DND-41 (cell line): ENCODE data around the gene CRISP1.

Experiments
- ATAC-seq: fragments of 200-7000 bp; cut with Tn5 transposase; 3 replicates; pipeline ENCODE4 v1.9.1; 2021; ENCODE audit warnings: low read depth; ENCODE audit not compliant: insufficient read depth
- DNase-seq: peaks from one replicate; pipeline ENCODE4 v3.0.0-alpha.2; 2020
- H2AFZ ChIP-seq: 2 replicates; pipeline ENCODE4 v1.6.0; 2012; ENCODE audit warnings: low read depth, low read length
- H3K27ac ChIP-seq: 2 replicates; pipeline ENCODE4 v1.5.1; 2012; ENCODE audit warnings: low read length, inconsistent platforms
- H3K27me3 ChIP-seq: fragments of 200-600 bp; sonication (generic); 2 replicates; pipeline ENCODE4 v1.6.0; 2012; ENCODE audit warnings: low read length, mild to moderate bottlenecking, inconsistent platforms; ENCODE audit not compliant: insufficient read depth, poor library complexity
- H3K36me3 ChIP-seq: 2 replicates; pipeline ENCODE4 v1.5.1; 2012; ENCODE audit warnings: low read length, inconsistent platforms; ENCODE audit not compliant: insufficient read depth
- H3K4me1 ChIP-seq: 2 replicates; pipeline ENCODE4 v1.5.1; 2012; ENCODE audit warnings: mild to moderate bottlenecking, low read length; ENCODE audit not compliant: insufficient read depth
- H3K4me2 ChIP-seq: 2 replicates; pipeline ENCODE4 v1.6.0; 2012; ENCODE audit warnings: mild to moderate bottlenecking, moderate library complexity, low read length, inconsistent platforms; ENCODE audit not compliant: insufficient read depth
- H3K4me3 ChIP-seq, 2 experiments: fragments of 200-600 bp in 1 of 2; shearing (Covaris generic) in 1 of 2; 2 replicates each; pipeline ENCODE4 v1.5.1; 2012 to 2016; ENCODE audit warnings: inconsistent platforms in 2 of 2, low read length in 2 of 2, mild to moderate bottlenecking in 2 of 2, low read depth in 1 of 2, moderate library complexity in 1 of 2
- H3K79me2 ChIP-seq: 2 replicates; pipeline ENCODE4 v1.6.0; 2012; ENCODE audit warnings: low read length, inconsistent platforms; ENCODE audit not compliant: insufficient read depth
- H3K9ac ChIP-seq: 2 replicates; pipeline ENCODE4 v1.6.0; 2012; ENCODE audit warnings: low read depth, mild to moderate bottlenecking, inconsistent platforms, low read length, moderate library complexity
- H3K9me3 ChIP-seq: 2 replicates; pipeline ENCODE4 v1.5.1; 2012; ENCODE audit warnings: low read length, moderate library complexity, mild to moderate bottlenecking, inconsistent platforms; ENCODE audit not compliant: insufficient read depth, severe bottlenecking
- H4K20me1 ChIP-seq: 2 replicates; pipeline ENCODE4 v1.6.0; 2012; ENCODE audit warnings: low read length; ENCODE audit not compliant: insufficient read depth
- EZH2 ChIP-seq: IDR thresholded peaks from 3 replicates; pipeline ENCODE4 v1.6.1; 2012; ENCODE audit warnings: borderline replicate concordance, low read depth, mild to moderate bottlenecking, moderate library complexity, low read length, inconsistent platforms; ENCODE audit not compliant: severe bottlenecking
- TF ChIP-seq, protein P1 (sequence below): IDR thresholded peaks from 2 replicates; pipeline ENCODE4 v1.5.1; 2012; ENCODE audit warnings: borderline replicate concordance, low read length, moderate library complexity, mild to moderate bottlenecking; ENCODE audit not compliant: poor library complexity, severe bottlenecking; ENCODE audit errors: extremely low read depth

Gene CRISP1

DNA sequence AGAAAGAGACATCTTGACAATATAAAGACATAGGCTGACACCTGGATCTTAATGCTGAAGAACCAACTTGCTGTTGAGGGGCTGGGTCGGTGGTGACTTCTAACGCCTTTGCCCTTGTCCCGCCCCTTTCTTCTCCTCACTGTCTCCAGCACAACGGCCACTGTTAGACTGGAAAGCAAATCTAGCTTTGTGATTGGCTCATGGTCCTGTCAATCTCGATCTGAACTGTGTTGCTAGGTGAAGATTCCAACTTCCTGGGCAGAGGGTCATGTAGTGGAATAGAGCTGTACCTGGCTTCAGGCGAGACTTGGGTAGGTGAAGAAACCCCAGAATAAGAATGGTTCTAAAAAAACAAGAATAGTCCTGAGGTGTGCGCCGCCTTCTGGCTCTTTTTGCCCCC lies 79.2 kb downstream of the CRISP1 start, which contains the start of gene PGK2:
Gene PGK2 (minus strand): TSS at position 110 of the 400 bp plus-strand sequence. CDS start 98 bp downstream, at position 12.
- Histone ChIP-seq H3K27ac (no peak within 1 kb of the TSS), H3K27me3 (no peaks in the 10 kb centered on the region), H3K4me1 (no peaks in the 10 kb centered on the region), H4K20me1 (no peaks in the 10 kb centered on the region), H3K79me2 (no peaks in the 10 kb centered on the region), H3K9me3 (no peaks in the 10 kb centered on the region), H3K36me3 (no peaks in the 10 kb centered on the region), H3K9ac (no peak within 1 kb of the TSS), H2AFZ (no peak within 1 kb of the TSS), H3K4me2 (no peak within 1 kb of the TSS), H3K4me3 (no peak within 1 kb of the TSS)
- DNase-seq, result no peak
- no peak for ATAC-seq
- TF ChIP-seq EZH2, result no peak
- TF ChIP-seq, protein P1, sequence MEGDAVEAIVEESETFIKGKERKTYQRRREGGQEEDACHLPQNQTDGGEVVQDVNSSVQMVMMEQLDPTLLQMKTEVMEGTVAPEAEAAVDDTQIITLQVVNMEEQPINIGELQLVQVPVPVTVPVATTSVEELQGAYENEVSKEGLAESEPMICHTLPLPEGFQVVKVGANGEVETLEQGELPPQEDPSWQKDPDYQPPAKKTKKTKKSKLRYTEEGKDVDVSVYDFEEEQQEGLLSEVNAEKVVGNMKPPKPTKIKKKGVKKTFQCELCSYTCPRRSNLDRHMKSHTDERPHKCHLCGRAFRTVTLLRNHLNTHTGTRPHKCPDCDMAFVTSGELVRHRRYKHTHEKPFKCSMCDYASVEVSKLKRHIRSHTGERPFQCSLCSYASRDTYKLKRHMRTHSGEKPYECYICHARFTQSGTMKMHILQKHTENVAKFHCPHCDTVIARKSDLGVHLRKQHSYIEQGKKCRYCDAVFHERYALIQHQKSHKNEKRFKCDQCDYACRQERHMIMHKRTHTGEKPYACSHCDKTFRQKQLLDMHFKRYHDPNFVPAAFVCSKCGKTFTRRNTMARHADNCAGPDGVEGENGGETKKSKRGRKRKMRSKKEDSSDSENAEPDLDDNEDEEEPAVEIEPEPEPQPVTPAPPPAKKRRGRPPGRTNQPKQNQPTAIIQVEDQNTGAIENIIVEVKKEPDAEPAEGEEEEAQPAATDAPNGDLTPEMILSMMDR, result no peak

DNA sequence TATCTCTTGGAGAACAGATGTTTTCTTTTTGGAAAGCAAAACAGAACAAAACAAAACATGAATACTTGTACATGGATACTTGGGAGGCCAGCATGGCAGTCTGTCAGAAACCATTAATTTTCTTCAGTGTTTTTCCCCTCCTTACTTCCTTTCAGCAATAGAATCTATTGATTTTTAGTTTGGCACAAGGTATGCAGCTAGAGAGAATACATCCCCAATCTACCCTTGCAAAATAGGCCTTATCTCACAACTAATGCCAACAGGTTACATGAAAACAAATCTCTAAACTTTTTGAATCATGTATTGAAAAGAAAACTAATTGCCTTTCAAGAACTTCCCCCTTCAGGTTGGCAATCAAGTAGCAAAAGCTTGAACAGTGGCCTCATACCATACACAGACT lies 82.1 kb downstream of the CRISP1 start:
- no peak overlapping the region for H3K27ac ChIP-seq
- no peak for ATAC-seq
- H3K9me3 ChIP-seq, result no peaks in the 10 kb centered on the region
- H3K9ac ChIP-seq, result no peak overlapping the region
- H3K4me2 ChIP-seq, result no peak overlapping the region
- no peak for DNase-seq
- H4K20me1 ChIP-seq, result no peaks in the 10 kb centered on the region
- no peaks in the 10 kb centered on the region for H3K79me2 ChIP-seq
- H3K36me3 ChIP-seq, result no peaks in the 10 kb centered on the region
- H3K27me3 ChIP-seq, result no peaks in the 10 kb centered on the region
- no peak overlapping the region for H2AFZ ChIP-seq
- H3K4me3 ChIP-seq, result no peak overlapping the region
- H3K4me1 ChIP-seq, result no peaks in the 10 kb centered on the region
- no peak for TF ChIP-seq EZH2
- TF ChIP-seq, protein P1, result no peak
